ENCODE results near the gene FBRSL1. TPM values are rescaled to one million over a fixed set of nuclear protein-coding genes. Genes with fewer than 3 reads are reported as not detected.

FBRSL1 gene
- total RNA-seq, 4 donors from 2014 or later: 2.4 to 8.5 (median 5.0) TPM

DNA sequence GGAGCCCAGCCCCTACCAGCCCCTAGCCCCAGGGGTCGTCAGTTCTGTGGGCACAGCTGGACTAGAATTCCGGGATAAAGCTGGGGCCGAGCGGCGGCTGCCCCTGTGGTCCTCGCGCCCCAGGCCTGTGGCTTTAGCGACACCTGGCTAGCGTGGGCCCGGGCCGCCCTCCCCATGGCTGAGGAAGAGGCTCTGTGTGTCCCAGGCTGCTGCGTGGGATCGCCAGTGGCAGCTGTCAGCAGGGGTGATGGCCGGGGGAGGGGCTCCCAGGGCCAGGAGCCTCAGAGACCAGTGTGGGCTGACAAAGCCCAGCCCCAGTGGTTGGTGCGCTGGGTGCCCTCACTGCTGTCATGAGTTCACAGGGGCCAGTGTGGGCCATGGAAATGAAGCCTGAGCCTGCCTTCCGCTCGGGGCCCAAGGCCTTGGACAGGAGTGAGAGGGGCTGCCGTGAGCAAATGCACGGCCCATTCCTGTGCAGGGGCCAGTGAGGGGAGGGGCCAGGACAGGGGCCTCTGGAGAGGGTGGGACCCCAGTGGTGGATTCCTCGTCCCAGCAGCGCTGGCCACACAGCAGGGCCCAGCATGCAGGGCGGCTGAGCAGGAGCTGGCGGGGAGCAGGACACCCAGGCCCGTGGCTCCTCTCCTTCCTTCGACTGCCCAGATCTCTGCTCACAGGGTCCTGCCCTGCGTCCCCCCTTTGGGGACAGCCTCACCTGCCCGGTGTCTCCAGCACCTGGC is 11.4 kb downstream of the FBRSL1 start:
- TF ChIP-seq, protein P1, sequence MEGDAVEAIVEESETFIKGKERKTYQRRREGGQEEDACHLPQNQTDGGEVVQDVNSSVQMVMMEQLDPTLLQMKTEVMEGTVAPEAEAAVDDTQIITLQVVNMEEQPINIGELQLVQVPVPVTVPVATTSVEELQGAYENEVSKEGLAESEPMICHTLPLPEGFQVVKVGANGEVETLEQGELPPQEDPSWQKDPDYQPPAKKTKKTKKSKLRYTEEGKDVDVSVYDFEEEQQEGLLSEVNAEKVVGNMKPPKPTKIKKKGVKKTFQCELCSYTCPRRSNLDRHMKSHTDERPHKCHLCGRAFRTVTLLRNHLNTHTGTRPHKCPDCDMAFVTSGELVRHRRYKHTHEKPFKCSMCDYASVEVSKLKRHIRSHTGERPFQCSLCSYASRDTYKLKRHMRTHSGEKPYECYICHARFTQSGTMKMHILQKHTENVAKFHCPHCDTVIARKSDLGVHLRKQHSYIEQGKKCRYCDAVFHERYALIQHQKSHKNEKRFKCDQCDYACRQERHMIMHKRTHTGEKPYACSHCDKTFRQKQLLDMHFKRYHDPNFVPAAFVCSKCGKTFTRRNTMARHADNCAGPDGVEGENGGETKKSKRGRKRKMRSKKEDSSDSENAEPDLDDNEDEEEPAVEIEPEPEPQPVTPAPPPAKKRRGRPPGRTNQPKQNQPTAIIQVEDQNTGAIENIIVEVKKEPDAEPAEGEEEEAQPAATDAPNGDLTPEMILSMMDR (IDR thresholded peaks at IDR 0.05; ENCODE audit: low read depth): no peak

DNA sequence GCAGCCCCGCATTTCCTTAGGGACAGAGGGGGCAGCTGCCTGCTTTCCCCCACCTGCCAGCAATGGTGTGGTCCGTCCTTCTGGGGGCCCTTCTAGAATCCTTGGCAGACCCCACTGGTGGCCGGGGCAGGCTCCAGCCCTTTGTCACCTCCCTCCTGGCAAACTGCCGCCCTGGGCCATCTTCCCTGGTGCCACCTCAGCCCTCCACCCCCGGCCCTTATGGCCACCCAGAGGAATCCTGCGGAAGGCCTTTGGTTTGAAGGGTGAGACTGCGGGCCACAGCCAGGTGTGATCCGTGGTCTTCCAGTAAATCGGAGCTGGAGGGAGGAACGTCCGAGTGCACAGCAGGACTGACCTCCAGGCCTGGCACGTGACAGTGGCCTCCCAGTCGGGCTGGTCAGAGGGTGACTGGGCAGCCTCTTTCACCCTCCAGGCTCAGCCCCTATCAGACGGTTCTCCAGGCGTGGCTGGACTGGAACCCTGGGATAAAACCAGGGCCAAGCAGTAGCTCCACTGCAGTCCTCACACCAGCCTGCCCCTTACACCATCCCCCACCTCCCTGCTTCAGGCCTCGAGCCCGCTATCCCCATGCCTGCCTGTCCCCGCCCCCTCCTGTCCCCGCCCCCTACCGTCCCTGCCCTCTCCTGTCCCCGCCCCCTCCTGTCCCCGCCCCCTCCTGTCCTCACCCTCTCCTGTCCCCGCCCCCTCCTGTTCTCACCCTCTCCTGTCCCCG is 12.4 kb downstream of the FBRSL1 start:
- TF ChIP-seq, protein P1 (IDR thresholded peaks at IDR 0.05; ENCODE audit: low read depth): no peak

DNA sequence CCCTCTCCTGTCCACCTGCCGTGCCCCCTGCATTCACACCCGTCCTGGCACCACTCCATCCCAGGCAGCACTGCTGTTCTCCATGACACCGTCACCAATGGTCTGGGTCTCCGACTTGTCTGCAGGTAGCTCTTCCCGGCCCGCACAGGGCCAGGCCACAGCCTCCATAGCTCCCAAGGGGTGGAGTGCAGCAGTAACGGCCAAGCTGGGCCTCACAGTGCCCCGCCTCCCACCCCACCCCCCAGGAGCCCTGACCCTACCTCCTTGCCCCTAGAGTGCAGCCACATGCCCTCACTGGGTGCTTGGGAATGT is 12.9 kb downstream of the FBRSL1 start:
- TF ChIP-seq, protein P1 (IDR thresholded peaks at IDR 0.05; ENCODE audit: low read depth): no peak

DNA sequence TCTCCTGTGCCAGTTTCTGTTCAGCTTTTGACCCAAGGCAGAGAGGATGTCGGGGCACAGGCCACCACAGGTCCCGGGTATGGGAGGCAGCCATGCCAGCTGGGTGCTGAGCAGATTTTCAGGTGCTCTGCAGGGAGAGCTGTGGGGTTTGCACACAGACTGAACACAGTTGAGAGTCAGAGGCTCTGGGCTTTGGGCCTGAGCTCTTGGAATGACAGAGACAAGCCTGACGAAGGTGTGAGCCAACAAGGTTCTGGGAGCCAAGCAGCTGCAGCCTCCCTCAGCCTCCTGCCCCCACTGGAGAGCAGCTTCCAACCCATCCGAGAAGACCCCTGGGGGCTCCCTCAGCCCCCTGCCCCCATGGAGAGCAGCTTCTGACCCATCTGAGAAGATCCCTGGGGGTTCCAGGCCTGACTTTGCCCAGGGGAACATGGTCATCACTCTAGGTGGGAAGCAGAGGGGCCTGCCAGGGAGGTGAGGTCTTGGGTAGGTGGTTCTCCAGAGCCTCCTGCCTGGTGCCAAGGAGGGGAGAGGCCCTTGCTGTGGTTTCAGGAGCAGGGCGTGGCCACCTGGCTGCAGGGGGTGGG is 13.8 kb downstream of the FBRSL1 start:
- TF ChIP-seq, protein P1 (IDR thresholded peaks at IDR 0.05; ENCODE audit: low read depth): no peak

DNA sequence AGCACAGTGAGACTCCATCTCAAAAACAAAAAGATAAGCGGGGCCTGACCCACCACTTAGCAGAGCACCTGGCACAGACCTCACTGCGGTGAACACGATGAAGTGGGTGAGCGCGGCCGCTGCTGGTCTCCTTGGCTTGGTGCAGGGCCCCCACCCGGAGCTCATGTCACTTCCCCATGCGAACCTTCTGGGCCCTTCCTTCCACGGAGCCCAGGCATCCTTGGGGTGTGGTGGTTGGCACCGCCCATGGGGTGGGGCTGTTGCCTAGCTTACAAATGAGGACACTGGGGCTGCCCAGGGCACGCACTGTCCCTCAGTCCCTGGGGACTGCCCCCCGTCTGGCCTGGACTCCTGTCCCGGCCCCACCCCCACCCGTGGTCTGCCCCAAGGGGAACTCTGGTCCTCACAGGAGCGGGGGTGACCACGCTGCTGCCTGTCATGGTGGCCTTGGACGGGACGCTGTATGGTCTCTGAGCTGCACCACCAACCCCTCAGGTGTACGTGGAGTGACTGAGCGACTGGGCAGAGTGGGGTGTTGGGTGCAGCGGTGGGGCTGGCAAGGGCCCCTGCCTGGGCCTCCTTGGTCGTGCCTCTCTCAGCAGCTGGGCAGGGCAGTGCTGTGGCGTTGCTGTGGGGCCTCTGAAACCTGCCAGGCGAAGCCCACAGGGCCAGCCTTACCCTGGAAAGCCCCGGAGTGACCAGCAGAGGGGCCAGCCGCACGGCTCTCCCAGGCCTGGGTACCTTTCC is 15.3 kb downstream of the FBRSL1 start:
- TF ChIP-seq, protein P1 (IDR thresholded peaks at IDR 0.05; ENCODE audit: low read depth): no peak

DNA sequence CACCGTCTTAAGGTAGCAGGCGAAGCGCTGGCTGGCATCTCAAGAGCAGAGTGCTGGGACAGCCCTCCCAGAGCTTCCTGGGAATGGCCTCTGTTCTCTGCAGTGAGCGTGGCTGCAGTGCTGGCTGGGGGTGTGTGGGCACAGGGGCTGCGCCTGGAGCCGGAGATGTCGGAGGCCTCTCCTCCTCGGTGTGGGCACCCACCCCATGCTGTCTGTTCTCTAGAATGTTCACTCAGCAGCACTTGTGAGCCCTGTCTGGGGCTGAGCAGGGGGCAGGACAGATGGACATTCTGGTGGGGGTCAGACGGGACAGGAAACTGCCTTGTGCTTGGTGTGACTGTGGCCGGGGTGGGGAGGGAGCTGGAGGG is 15.9 kb downstream of the FBRSL1 start:
- TF ChIP-seq, protein P1 (IDR thresholded peaks at IDR 0.05; ENCODE audit: low read depth): no peak

All from subcutaneous adipose tissue (tissue), 4 donors.